ENCODE measurements around the gene ZNF442.

Gene ZNF442

GRCh38 chr19:12346896-12347295 lies 18.6 kb downstream of the ZNF442 start:
- no peak for DNase-seq (ENCODE audit: extremely low read depth, low read depth)
- no peak overlapping the region for H3K4me3 ChIP-seq (replicated peaks; ENCODE audit: low read depth, low read length)
- no peak for TF ChIP-seq CTCF (IDR thresholded peaks at IDR 0.05; ENCODE audit: low read depth, low read length, missing control alignments)

GRCh38 chr19:12345197-12345596 lies 20.3 kb downstream of the ZNF442 start:
- H3K4me3 ChIP-seq (replicated peaks; ENCODE audit: low read depth, low read length) = no peak overlapping the region
- no peak for DNase-seq (ENCODE audit: extremely low read depth, low read depth)
- TF ChIP-seq CTCF (IDR thresholded peaks at IDR 0.05; ENCODE audit: low read depth, low read length, missing control alignments) = no peak

GRCh38 chr19:12333162-12334159 lies 32.0 kb downstream of the ZNF442 start, which contains the start of gene ZNF563:
TSS of gene ZNF563 (minus strand) at chr19:12333633. CDS start at chr19:12333482, 151 bp downstream.
- DNase-seq (ENCODE audit: extremely low read depth, low read depth) = peak; percentile 27
- TF ChIP-seq CTCF (IDR thresholded peaks at IDR 0.05; ENCODE audit: low read depth, low read length, missing control alignments) = no peak
- H3K4me3 ChIP-seq (replicated peaks; ENCODE audit: low read depth, low read length) = peak within 1 kb of the TSS; percentile 48

GRCh38 chr19:12331211-12331941 lies 34.1 kb downstream of the ZNF442 start:
- H3K4me3 ChIP-seq (replicated peaks; ENCODE audit: low read depth, low read length) = no peak overlapping the region
- TF ChIP-seq CTCF (IDR thresholded peaks at IDR 0.05; ENCODE audit: low read depth, low read length, missing control alignments) = no peak
- no peak for DNase-seq (ENCODE audit: extremely low read depth, low read depth)

GRCh38 chr19:12330340-12330739 lies 35.1 kb downstream of the ZNF442 start:
- DNase-seq (ENCODE audit: extremely low read depth, low read depth) = no peak
- no peak for TF ChIP-seq CTCF (IDR thresholded peaks at IDR 0.05; ENCODE audit: low read depth, low read length, missing control alignments)

GRCh38 chr19:12325690-12326089 lies 39.8 kb downstream of the ZNF442 start:
- DNase-seq (ENCODE audit: extremely low read depth, low read depth) = no peak
- H3K4me3 ChIP-seq (replicated peaks; ENCODE audit: low read depth, low read length) = no peak overlapping the region
- no peak for TF ChIP-seq CTCF (IDR thresholded peaks at IDR 0.05; ENCODE audit: low read depth, low read length, missing control alignments)

More at GRCh38 chr19:12330340-12330739, 35.1 kb downstream of the ZNF442 start:
- H3K4me3 ChIP-seq (replicated peaks; ENCODE audit: low read depth, low read length) = no peak overlapping the region

Data from HFF-Myc (cell line).